Activated T-cell treated with anti-CD3 and anti-CD28 coated beads, Interleukin-2, amount 50 U/mL, for 48 hours (primary cell): ENCODE measurements around the gene LMCD1.

Source experiments
- DNase-seq, 2 experiments: peaks; one replicate each; pipeline ENCODE4 v3.0.0-alpha.2; 2020

Gene LMCD1

GRCh38 chr3:8501371-8502131, at the start of gene LMCD1:
TSS of gene LMCD1 (plus strand) at chr3:8501823. CDS start at chr3:8501939, 116 bp downstream.
- DNase-seq: peak; percentile 81 to 84

GRCh38 chr3:8452112-8452511, 49.5 kb upstream of the LMCD1 start:
- no peak for DNase-seq

GRCh38 chr3:8453153-8453552, 48.5 kb upstream of the LMCD1 start:
- no peak for DNase-seq

GRCh38 chr3:8455526-8456411, 45.9 kb upstream of the LMCD1 start:
- DNase-seq: no peak

GRCh38 chr3:8456412-8456811, 45.2 kb upstream of the LMCD1 start:
- DNase-seq: no peak

GRCh38 chr3:8457039-8457438, 44.6 kb upstream of the LMCD1 start:
- no peak for DNase-seq

- no peak for DNase-seq
These were observed 43.4 kb upstream of the LMCD1 start for GRCh38 chr3:8458238-8458661.

- no peak for DNase-seq
These were observed 42.9 kb upstream of the LMCD1 start for GRCh38 chr3:8458711-8459110.

GRCh38 chr3:8460050-8460708, 41.4 kb upstream of the LMCD1 start:
- no peak for DNase-seq

- DNase-seq: no peak
These were observed 40.7 kb upstream of the LMCD1 start for GRCh38 chr3:8460815-8461456.

GRCh38 chr3:8464668-8465067, 37.0 kb upstream of the LMCD1 start:
- DNase-seq: no peak

GRCh38 chr3:8466526-8466925, 35.1 kb upstream of the LMCD1 start:
- no peak for DNase-seq

- no peak for DNase-seq
These were observed 30.8 kb upstream of the LMCD1 start for GRCh38 chr3:8470801-8471200.

GRCh38 chr3:8472549-8472948, 29.1 kb upstream of the LMCD1 start:
- no peak for DNase-seq

- DNase-seq: no peak
These were observed 28.6 kb upstream of the LMCD1 start for GRCh38 chr3:8473029-8473428.

GRCh38 chr3:8473990-8474389, 27.6 kb upstream of the LMCD1 start:
- DNase-seq: no peak

GRCh38 chr3:8474991-8475390, 26.6 kb upstream of the LMCD1 start:
- DNase-seq: no peak

GRCh38 chr3:8480699-8481098, 20.9 kb upstream of the LMCD1 start:
- DNase-seq: no peak

- no peak for DNase-seq
These were observed 20.2 kb upstream of the LMCD1 start for GRCh38 chr3:8481380-8481779.

- no peak for DNase-seq
These were observed 19.4 kb upstream of the LMCD1 start for GRCh38 chr3:8482263-8482662.

GRCh38 chr3:8482960-8483665, 18.5 kb upstream of the LMCD1 start:
- DNase-seq: no peak

GRCh38 chr3:8484409-8485140, 17.0 kb upstream of the LMCD1 start:
- no peak for DNase-seq
